ENCODE results near the gene SBDS. TPM values are rescaled to one million over a fixed set of nuclear protein-coding genes. Genes with fewer than 3 reads are reported as not detected.
"Not testable (repeated sequence)": the region's sequence is repeated elsewhere in the genome, so short reads cannot be mapped to it uniquely, and the experiment has no call there.

Gene SBDS
- total RNA-seq, 1 experiment from 2014 or later = 25.5 TPM

DNA sequence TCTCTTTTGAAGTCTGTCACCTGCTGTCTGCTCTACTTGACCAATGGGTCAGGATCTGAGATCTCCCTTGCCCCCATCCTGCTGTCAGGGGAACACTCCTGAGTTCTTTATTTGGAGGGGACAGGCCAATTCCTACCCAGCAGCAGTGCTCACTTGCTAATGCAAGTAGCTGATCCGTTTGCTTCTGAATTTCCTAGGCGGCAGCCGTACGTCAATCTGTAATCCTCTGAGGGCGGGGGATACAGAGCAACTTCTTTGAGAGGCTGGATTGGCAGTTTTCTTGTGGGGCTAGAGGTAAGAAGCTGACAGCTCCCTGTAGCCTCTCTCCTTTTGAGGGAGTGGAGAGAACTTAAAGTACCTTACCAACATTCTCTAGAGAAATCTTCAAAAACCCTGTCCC, 37.9 kb upstream of the SBDS start:
- Mint-ChIP-seq H3K9me3 (peaks cover 19% of the 10 kb centered on the region), H3K4me1 (no peaks in the 10 kb centered on the region), H3K4me3 (no peak overlapping the region), H3K27me3 (ENCODE audit: low read depth) (no peaks in the 10 kb centered on the region; the same call in 1 of the 2 replicates), H3K36me3 (peaks cover 36% of the 10 kb centered on the region), H3K27ac (no peak overlapping the region)
- ChIA-PET CTCF (interaction anchor here (0.6 kb wide), 1 partner anchor 269 kb away, joined by 3 read pairs; no protein-coding TSS in a partner anchor), POLR2A (no interaction called here)
- DNase-seq (ENCODE audit: low spot score) = no peak
- TF ChIP-seq USF2 (CRISPR knock-in tag; IDR thresholded peaks at IDR 0.05) (no peak), FOXP4 (CRISPR knock-in tag; IDR thresholded peaks at IDR 0.05) (no peak), ZNF281 (CRISPR knock-in tag; IDR thresholded peaks at IDR 0.05) (no peak), NFE2L1 (CRISPR knock-in tag; IDR thresholded peaks at IDR 0.05) (no peak), ZNF416 (CRISPR knock-in tag; IDR thresholded peaks at IDR 0.05) (no peak), PRDM15 (CRISPR knock-in tag; IDR thresholded peaks at IDR 0.05) (no peak), ZMAT4 (CRISPR knock-in tag; IDR thresholded peaks at IDR 0.05) (no peak), RELA (CRISPR knock-in tag; IDR thresholded peaks at IDR 0.05; ENCODE audit: borderline replicate concordance) (no peak)
- TF ChIP-seq, protein P1, sequence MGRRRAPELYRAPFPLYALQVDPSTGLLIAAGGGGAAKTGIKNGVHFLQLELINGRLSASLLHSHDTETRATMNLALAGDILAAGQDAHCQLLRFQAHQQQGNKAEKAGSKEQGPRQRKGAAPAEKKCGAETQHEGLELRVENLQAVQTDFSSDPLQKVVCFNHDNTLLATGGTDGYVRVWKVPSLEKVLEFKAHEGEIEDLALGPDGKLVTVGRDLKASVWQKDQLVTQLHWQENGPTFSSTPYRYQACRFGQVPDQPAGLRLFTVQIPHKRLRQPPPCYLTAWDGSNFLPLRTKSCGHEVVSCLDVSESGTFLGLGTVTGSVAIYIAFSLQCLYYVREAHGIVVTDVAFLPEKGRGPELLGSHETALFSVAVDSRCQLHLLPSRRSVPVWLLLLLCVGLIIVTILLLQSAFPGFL (CRISPR knock-in tag; IDR thresholded peaks at IDR 0.05; ENCODE audit: borderline replicate concordance) = no peak
- no peak for ATAC-seq

- H3K27ac Mint-ChIP-seq; DNase-seq (ENCODE audit: low spot score); CTCF ChIA-PET; POLR2A ChIA-PET; H3K27me3 Mint-ChIP-seq (ENCODE audit: low read depth); H3K4me1 Mint-ChIP-seq; ATAC-seq; H3K4me3 Mint-ChIP-seq: not testable (repeated sequence)
- peaks cover 19% of the 10 kb centered on the region for H3K9me3 Mint-ChIP-seq
- peaks cover 39% of the 10 kb centered on the region for H3K36me3 Mint-ChIP-seq
These were observed 36.3 kb upstream of the SBDS start for GRCh38 chr7:67031685-67032084.

DNA sequence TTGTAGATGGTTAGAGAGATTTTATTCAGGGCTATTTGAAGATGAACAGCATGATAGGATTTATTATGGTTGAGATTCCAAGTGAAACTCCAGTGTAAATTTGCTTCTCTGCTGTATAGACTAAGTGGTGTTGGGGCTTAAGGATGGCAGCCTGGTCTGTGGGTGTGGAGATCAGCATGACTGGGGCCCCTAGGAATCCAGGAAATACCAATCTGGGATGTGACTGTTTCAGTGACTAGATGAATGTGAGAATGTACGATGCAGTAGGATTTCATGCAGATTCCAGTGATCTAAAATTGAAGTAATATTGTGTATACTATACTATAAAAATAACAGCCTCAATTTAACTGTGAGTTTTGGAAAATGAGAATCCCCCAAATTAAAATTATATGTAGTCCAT, 30.1 kb upstream of the SBDS start:
- Mint-ChIP-seq H3K9me3 (peaks cover 10% of the 10 kb centered on the region), H3K36me3 (peaks cover 39% of the 10 kb centered on the region)
- POLR2A ChIA-PET; H3K4me1 Mint-ChIP-seq; DNase-seq (ENCODE audit: low spot score); H3K4me3 Mint-ChIP-seq; H3K27me3 Mint-ChIP-seq (ENCODE audit: low read depth); ATAC-seq; CTCF ChIA-PET; H3K27ac Mint-ChIP-seq: not testable (repeated sequence)

Data from WTC11 (cell line).